ENCODE measurements around the gene GRWD1.

DNA sequence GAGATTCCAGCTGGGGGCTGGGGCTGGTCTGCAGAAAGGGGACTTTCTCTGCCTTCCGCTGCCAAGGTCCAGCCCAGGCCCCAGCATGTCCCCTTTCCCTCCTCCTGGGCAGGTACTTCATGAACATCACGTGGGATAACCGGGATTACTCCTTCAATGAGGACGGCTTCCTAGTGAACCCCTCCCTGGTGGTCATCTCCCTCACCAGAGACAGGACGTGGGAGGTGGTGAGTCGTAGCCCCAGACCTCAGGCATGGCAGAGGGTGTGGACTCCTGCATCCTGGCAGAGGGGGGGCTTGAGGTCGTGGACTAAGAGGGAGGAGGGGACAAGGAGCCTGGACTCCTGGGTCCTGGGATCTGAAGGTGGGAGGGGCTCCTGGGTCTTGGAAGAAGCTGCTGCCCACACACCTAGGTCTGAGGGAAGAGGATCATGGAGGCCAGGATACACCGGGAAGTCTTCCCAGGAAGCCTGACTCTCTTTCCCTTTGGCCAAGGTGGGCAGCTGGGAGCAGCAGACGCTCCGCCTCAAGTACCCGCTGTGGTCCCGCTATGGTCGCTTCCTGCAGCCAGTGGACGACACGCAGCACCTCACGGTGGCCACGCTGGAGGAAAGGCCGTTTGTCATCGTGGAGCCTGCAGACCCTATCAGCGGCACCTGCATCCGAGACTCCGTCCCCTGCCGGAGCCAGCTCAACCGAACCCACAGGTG, 31.8 kb upstream of the GRWD1 start:
- TF ChIP-seq NBN (IDR thresholded peaks at IDR 0.05): no peak
- no peak for TF ChIP-seq RFX5 (IDR thresholded peaks at IDR 0.05; ENCODE audit: low read depth, low read length)
- TF ChIP-seq BACH1 (IDR thresholded peaks at IDR 0.05; ENCODE audit: borderline replicate concordance): no peak
- no peak for TF ChIP-seq CTCF (IDR thresholded peaks at IDR 0.05 in 2 of 3, conservative IDR thresholded peaks at IDR 0.05 in 1 of 3; ENCODE audit: control insufficient read depth in 2 of 3, extremely low read depth in 1 of 3, insufficient read depth in 1 of 3, low read depth in 3 of 3, low read length in 3 of 3)
- TF ChIP-seq, protein P1, sequence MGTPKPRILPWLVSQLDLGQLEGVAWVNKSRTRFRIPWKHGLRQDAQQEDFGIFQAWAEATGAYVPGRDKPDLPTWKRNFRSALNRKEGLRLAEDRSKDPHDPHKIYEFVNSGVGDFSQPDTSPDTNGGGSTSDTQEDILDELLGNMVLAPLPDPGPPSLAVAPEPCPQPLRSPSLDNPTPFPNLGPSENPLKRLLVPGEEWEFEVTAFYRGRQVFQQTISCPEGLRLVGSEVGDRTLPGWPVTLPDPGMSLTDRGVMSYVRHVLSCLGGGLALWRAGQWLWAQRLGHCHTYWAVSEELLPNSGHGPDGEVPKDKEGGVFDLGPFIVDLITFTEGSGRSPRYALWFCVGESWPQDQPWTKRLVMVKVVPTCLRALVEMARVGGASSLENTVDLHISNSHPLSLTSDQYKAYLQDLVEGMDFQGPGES (IDR thresholded peaks at IDR 0.05): no peak
- TF ChIP-seq, protein P2, sequence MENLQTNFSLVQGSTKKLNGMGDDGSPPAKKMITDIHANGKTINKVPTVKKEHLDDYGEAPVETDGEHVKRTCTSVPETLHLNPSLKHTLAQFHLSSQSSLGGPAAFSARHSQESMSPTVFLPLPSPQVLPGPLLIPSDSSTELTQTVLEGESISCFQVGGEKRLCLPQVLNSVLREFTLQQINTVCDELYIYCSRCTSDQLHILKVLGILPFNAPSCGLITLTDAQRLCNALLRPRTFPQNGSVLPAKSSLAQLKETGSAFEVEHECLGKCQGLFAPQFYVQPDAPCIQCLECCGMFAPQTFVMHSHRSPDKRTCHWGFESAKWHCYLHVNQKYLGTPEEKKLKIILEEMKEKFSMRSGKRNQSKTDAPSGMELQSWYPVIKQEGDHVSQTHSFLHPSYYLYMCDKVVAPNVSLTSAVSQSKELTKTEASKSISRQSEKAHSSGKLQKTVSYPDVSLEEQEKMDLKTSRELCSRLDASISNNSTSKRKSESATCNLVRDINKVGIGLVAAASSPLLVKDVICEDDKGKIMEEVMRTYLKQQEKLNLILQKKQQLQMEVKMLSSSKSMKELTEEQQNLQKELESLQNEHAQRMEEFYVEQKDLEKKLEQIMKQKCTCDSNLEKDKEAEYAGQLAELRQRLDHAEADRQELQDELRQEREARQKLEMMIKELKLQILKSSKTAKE (IDR thresholded peaks at IDR 0.05; ENCODE audit: low read depth, poor library complexity, severe bottlenecking): no peak
- no peak for TF ChIP-seq BHLHE40 (IDR thresholded peaks at IDR 0.05; ENCODE audit: borderline replicate concordance in 1 of 2, low read depth in 2 of 2, low read length in 1 of 2)
- TF ChIP-seq TAF1 (IDR thresholded peaks at IDR 0.05; ENCODE audit: borderline replicate concordance, low read depth, low read length): no peak
- no peak for TF ChIP-seq NFYB (IDR thresholded peaks at IDR 0.05; ENCODE audit: insufficient read depth, low read depth, low read length)
- TF ChIP-seq, protein P3, sequence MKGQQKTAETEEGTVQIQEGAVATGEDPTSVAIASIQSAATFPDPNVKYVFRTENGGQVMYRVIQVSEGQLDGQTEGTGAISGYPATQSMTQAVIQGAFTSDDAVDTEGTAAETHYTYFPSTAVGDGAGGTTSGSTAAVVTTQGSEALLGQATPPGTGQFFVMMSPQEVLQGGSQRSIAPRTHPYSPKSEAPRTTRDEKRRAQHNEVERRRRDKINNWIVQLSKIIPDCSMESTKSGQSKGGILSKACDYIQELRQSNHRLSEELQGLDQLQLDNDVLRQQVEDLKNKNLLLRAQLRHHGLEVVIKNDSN (IDR thresholded peaks at IDR 0.05; ENCODE audit: borderline replicate concordance, extremely low read length, insufficient read depth, low read depth, low read length): no peak
- no peak for TF ChIP-seq POLR2AphosphoS5 (IDR thresholded peaks at IDR 0.05; ENCODE audit: low read length)
- no peak for TF ChIP-seq ZBED1 (IDR thresholded peaks at IDR 0.05; ENCODE audit: borderline replicate concordance)

Data from GM12878 (cell line).